ENCODE results near the gene ABHD16A. TPM values are rescaled to one million over a fixed set of nuclear protein-coding genes. Genes with fewer than 3 reads are reported as not detected.

The ABHD16A gene
- total and polyA plus RNA-seq, 2 of the 13 experiments (the other 11 are each of a cell fraction or from before 2014, with no cell fraction given), result 43.5 to 45.4 TPM

DNA sequence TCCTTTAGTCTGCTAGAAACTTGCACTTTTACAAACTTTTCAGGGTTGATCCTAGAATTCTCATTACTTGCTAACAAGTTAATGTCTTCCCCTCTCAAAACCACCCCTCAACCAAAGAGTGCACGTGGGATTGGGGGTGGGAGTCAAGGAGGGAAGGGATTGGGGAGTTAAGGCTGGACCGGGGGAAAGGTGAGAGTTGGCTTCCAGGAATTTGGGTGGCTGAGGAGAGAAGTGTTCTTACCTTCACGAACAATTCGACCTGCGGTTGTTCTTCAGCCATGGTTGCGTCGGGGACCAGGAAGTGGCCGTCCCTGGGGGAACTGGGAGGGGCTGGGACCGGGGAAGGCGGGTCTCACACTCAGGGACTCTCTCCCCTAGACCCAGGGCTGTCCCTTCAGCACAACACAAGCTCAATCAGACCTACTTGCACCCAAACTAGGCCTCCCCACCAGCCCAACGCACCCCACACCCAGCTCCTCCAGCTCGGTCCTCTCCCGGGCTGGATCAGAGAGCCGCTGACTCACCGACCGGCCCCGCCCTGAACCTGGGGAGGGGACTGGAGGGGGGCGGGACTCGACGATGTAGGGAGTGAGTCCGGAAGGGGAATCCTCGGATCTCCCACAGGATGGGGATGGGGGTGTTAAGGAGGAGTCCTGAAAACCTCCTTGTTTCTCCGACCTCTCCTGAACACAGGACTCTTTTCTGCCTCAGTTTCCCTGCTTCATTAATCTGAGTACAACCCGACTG is 33.1 kb upstream of the ABHD16A start, which contains the start of gene CLIC1 (continued):
- TF ChIP-seq, protein P1, sequence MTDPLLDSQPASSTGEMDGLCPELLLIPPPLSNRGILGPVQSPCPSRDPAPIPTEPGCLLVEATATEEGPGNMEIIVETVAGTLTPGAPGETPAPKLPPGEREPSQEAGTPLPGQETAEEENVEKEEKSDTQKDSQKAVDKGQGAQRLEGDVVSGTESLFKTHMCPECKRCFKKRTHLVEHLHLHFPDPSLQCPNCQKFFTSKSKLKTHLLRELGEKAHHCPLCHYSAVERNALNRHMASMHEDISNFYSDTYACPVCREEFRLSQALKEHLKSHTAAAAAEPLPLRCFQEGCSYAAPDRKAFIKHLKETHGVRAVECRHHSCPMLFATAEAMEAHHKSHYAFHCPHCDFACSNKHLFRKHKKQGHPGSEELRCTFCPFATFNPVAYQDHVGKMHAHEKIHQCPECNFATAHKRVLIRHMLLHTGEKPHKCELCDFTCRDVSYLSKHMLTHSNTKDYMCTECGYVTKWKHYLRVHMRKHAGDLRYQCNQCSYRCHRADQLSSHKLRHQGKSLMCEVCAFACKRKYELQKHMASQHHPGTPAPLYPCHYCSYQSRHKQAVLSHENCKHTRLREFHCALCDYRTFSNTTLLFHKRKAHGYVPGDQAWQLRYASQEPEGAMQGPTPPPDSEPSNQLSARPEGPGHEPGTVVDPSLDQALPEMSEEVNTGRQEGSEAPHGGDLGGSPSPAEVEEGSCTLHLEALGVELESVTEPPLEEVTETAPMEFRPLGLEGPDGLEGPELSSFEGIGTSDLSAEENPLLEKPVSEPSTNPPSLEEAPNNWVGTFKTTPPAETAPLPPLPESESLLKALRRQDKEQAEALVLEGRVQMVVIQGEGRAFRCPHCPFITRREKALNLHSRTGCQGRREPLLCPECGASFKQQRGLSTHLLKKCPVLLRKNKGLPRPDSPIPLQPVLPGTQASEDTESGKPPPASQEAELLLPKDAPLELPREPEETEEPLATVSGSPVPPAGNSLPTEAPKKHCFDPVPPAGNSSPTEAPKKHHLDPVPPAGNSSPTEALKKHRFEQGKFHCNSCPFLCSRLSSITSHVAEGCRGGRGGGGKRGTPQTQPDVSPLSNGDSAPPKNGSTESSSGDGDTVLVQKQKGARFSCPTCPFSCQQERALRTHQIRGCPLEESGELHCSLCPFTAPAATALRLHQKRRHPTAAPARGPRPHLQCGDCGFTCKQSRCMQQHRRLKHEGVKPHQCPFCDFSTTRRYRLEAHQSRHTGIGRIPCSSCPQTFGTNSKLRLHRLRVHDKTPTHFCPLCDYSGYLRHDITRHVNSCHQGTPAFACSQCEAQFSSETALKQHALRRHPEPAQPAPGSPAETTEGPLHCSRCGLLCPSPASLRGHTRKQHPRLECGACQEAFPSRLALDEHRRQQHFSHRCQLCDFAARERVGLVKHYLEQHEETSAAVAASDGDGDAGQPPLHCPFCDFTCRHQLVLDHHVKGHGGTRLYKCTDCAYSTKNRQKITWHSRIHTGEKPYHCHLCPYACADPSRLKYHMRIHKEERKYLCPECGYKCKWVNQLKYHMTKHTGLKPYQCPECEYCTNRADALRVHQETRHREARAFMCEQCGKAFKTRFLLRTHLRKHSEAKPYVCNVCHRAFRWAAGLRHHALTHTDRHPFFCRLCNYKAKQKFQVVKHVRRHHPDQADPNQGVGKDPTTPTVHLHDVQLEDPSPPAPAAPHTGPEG (CRISPR knock-in tag; IDR thresholded peaks at IDR 0.05), result no peak
- no peak for TF ChIP-seq HCFC1 (IDR thresholded peaks at IDR 0.05; ENCODE audit: low read depth, low read length)
- no peak for TF ChIP-seq MED13 (CRISPR knock-in tag; IDR thresholded peaks at IDR 0.05)
- TF ChIP-seq, protein P2, sequence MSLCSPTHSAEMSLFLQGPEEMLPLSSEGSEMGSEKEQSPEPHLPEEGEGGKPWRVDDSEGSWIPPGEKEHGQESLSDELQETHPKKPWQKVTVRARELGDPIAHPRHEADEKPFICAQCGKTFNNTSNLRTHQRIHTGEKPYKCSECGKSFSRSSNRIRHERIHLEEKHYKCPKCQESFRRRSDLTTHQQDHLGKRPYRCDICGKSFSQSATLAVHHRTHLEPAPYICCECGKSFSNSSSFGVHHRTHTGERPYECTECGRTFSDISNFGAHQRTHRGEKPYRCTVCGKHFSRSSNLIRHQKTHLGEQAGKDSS (CRISPR knock-in tag; IDR thresholded peaks at IDR 0.05; ENCODE audit: borderline replicate concordance, low read depth), result peak; percentile 78
- TF ChIP-seq, protein P3, sequence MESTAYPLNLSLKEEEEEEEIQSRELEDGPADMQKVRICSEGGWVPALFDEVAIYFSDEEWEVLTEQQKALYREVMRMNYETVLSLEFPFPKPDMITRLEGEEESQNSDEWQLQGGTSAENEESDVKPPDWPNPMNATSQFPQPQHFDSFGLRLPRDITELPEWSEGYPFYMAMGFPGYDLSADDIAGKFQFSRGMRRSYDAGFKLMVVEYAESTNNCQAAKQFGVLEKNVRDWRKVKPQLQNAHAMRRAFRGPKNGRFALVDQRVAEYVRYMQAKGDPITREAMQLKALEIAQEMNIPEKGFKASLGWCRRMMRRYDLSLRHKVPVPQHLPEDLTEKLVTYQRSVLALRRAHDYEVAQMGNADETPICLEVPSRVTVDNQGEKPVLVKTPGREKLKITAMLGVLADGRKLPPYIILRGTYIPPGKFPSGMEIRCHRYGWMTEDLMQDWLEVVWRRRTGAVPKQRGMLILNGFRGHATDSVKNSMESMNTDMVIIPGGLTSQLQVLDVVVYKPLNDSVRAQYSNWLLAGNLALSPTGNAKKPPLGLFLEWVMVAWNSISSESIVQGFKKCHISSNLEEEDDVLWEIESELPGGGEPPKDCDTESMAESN (CRISPR knock-in tag; conservative IDR thresholded peaks at IDR 0.05), result peak; percentile 45; the same call in 1 of the 2 replicates
- TF ChIP-seq, protein P4, sequence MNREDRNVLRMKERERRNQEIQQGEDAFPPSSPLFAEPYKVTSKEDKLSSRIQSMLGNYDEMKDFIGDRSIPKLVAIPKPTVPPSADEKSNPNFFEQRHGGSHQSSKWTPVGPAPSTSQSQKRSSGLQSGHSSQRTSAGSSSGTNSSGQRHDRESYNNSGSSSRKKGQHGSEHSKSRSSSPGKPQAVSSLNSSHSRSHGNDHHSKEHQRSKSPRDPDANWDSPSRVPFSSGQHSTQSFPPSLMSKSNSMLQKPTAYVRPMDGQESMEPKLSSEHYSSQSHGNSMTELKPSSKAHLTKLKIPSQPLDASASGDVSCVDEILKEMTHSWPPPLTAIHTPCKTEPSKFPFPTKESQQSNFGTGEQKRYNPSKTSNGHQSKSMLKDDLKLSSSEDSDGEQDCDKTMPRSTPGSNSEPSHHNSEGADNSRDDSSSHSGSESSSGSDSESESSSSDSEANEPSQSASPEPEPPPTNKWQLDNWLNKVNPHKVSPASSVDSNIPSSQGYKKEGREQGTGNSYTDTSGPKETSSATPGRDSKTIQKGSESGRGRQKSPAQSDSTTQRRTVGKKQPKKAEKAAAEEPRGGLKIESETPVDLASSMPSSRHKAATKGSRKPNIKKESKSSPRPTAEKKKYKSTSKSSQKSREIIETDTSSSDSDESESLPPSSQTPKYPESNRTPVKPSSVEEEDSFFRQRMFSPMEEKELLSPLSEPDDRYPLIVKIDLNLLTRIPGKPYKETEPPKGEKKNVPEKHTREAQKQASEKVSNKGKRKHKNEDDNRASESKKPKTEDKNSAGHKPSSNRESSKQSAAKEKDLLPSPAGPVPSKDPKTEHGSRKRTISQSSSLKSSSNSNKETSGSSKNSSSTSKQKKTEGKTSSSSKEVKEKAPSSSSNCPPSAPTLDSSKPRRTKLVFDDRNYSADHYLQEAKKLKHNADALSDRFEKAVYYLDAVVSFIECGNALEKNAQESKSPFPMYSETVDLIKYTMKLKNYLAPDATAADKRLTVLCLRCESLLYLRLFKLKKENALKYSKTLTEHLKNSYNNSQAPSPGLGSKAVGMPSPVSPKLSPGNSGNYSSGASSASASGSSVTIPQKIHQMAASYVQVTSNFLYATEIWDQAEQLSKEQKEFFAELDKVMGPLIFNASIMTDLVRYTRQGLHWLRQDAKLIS (CRISPR knock-in tag; IDR thresholded peaks at IDR 0.05), result no peak; the same call in none of the 2 replicates
- TF ChIP-seq, protein P5, sequence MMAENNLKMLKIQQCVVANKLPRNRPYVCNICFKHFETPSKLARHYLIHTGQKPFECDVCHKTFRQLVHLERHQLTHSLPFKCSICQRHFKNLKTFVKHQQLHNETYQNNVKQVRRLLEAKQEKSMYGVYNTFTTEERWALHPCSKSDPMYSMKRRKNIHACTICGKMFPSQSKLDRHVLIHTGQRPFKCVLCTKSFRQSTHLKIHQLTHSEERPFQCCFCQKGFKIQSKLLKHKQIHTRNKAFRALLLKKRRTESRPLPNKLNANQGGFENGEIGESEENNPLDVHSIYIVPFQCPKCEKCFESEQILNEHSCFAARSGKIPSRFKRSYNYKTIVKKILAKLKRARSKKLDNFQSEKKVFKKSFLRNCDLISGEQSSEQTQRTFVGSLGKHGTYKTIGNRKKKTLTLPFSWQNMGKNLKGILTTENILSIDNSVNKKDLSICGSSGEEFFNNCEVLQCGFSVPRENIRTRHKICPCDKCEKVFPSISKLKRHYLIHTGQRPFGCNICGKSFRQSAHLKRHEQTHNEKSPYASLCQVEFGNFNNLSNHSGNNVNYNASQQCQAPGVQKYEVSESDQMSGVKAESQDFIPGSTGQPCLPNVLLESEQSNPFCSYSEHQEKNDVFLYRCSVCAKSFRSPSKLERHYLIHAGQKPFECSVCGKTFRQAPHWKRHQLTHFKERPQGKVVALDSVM (CRISPR knock-in tag; IDR thresholded peaks at IDR 0.05), result no peak
- TF ChIP-seq ZNF839 (CRISPR knock-in tag; IDR thresholded peaks at IDR 0.05; ENCODE audit: borderline replicate concordance), result no peak
- TF ChIP-seq, protein P6, sequence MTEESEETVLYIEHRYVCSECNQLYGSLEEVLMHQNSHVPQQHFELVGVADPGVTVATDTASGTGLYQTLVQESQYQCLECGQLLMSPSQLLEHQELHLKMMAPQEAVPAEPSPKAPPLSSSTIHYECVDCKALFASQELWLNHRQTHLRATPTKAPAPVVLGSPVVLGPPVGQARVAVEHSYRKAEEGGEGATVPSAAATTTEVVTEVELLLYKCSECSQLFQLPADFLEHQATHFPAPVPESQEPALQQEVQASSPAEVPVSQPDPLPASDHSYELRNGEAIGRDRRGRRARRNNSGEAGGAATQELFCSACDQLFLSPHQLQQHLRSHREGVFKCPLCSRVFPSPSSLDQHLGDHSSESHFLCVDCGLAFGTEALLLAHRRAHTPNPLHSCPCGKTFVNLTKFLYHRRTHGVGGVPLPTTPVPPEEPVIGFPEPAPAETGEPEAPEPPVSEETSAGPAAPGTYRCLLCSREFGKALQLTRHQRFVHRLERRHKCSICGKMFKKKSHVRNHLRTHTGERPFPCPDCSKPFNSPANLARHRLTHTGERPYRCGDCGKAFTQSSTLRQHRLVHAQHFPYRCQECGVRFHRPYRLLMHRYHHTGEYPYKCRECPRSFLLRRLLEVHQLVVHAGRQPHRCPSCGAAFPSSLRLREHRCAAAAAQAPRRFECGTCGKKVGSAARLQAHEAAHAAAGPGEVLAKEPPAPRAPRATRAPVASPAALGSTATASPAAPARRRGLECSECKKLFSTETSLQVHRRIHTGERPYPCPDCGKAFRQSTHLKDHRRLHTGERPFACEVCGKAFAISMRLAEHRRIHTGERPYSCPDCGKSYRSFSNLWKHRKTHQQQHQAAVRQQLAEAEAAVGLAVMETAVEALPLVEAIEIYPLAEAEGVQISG (CRISPR knock-in tag; IDR thresholded peaks at IDR 0.05), result peak; percentile 60
